WERI-Rb-1 (cell line): Measurements from ENCODE around the gene WNK2.

Experiments used
- DNase-seq: peaks from one replicate; pipeline ENCODE4 v3.0.0-alpha.2; 2020
- H3K27ac ChIP-seq: fragments of 250-450 bp; sonication (Bioruptor Pico); 2 replicates; pipeline ENCODE4 v1.5.1; 2020; ENCODE audit warnings: mild to moderate bottlenecking, moderate library complexity
- H3K27me3 ChIP-seq: fragments of 250-450 bp; sonication (Bioruptor Pico); 2 replicates; pipeline ENCODE4 v1.5.1; 2021; ENCODE audit warnings: mild to moderate bottlenecking, low read depth, moderate library complexity; ENCODE audit not compliant: insufficient read depth, severe bottlenecking
- H3K36me3 ChIP-seq: fragments of 250-450 bp; sonication (Bioruptor Pico); 2 replicates; pipeline ENCODE4 v1.5.1; 2020; ENCODE audit warnings: mild to moderate bottlenecking, moderate library complexity
- H3K4me3 ChIP-seq: 2 replicates; pipeline ENCODE4 v1.5.1; 2011; ENCODE audit warnings: low read depth, mild to moderate bottlenecking, control low read depth, low read length
- H3K9me3 ChIP-seq: fragments of 250-450 bp; sonication (Bioruptor Pico); 2 replicates; pipeline ENCODE4 v1.5.1; 2021; ENCODE audit warnings: mild to moderate bottlenecking, moderate library complexity; ENCODE audit not compliant: severe bottlenecking
- CTCF ChIP-seq: IDR thresholded peaks from 2 replicates; pipeline ENCODE4 v1.5.1; 2011; ENCODE audit warnings: low read depth, mild to moderate bottlenecking, control low read depth, inconsistent platforms, low read length

The WNK2 gene

GRCh38 chr9:93252781-93253530, 69.0 kb downstream of the WNK2 start:
- Histone ChIP-seq H3K27ac (no peak overlapping the region), H3K36me3 (peaks cover 15% of the 10 kb centered on the region; the same call in 1 of the 2 replicates), H3K4me3 (no peak overlapping the region), H3K9me3 (no peaks in the 10 kb centered on the region), H3K27me3 (no peaks in the 10 kb centered on the region)
- DNase-seq, result peak; percentile 1
- TF ChIP-seq CTCF, result no peak

GRCh38 chr9:93253633-93254032, 69.7 kb downstream of the WNK2 start:
- Histone ChIP-seq H3K4me3 (no peak overlapping the region), H3K9me3 (no peaks in the 10 kb centered on the region), H3K36me3 (peaks cover 14% of the 10 kb centered on the region; the same call in 1 of the 2 replicates), H3K27ac (no peak overlapping the region), H3K27me3 (no peaks in the 10 kb centered on the region)
- peak; percentile 0 for DNase-seq
- TF ChIP-seq CTCF, result no peak

GRCh38 chr9:93254061-93254481, 70.1 kb downstream of the WNK2 start:
- H3K27ac ChIP-seq, result no peak overlapping the region

GRCh38 chr9:93254806-93255493, 71.0 kb downstream of the WNK2 start:
- Histone ChIP-seq H3K27ac (no peak overlapping the region), H3K9me3 (no peaks in the 10 kb centered on the region), H3K27me3 (no peaks in the 10 kb centered on the region), H3K4me3 (no peak overlapping the region), H3K36me3 (peaks cover 11% of the 10 kb centered on the region; the same call in 1 of the 2 replicates)
- peak; percentile 0 for DNase-seq
- no peak for TF ChIP-seq CTCF

More at GRCh38 chr9:93254061-93254481, 70.1 kb downstream of the WNK2 start:
- no peak for TF ChIP-seq CTCF
- peak; percentile 1 for DNase-seq
- H3K9me3 ChIP-seq, result no peaks in the 10 kb centered on the region
- H3K27me3 ChIP-seq, result no peaks in the 10 kb centered on the region
- peaks cover 14% of the 10 kb centered on the region; the same call in 1 of the 2 replicates for H3K36me3 ChIP-seq
- no peak overlapping the region for H3K4me3 ChIP-seq

- H3K27ac ChIP-seq, result no peak overlapping the region
- no peaks in the 10 kb centered on the region for H3K27me3 ChIP-seq
- peaks cover 9% of the 10 kb centered on the region; the same call in 1 of the 2 replicates for H3K36me3 ChIP-seq
- peak; percentile 2 for DNase-seq
- no peaks in the 10 kb centered on the region for H3K9me3 ChIP-seq
- TF ChIP-seq CTCF, result no peak
- no peak overlapping the region for H3K4me3 ChIP-seq
Measured at GRCh38 chr9:93255494-93255867, 71.5 kb downstream of the WNK2 start.
